Heart left ventricle (tissue), 13 donors: ENCODE data around the gene ICAM3.

Source experiments
- CTCF ChIP-seq, 12 donors: fragments of 200-600 bp; sonication (generic) in 4 of 12; IDR thresholded peaks; one replicate each; pipeline versions ENCODE4 v1.5.0 to v1.8.0; 2018 to 2022; ENCODE audit warnings: antibody characterized with exemption in 12 of 12, mild to moderate bottlenecking in 5 of 12
- POLR2A ChIP-seq, 2 donors: fragments of 450-650 bp; IDR thresholded peaks; one replicate each; pipeline ENCODE4 v1.6.1; 2017; ENCODE audit warnings: antibody characterized with exemption in 2 of 2, mild to moderate bottlenecking in 2 of 2, moderate library complexity in 2 of 2
- donor health status: ischemic (EF 13 %, LVEDD 7.1; RV severe dilation, severe dysfunction).
- donor health status: DM: no; HTN: yes; CAD: no.
- donor health status: DM: no; HTN: no; CAD: no.
- donor health status: ischemic (EF 25% LVEDD 6.9; RV normal size, moderate dysfunction).
- donor health status: ischemic (EF 25% LVEDD 5.7; RV mildly dilated, moderate dysfunction).
- donor health status: ischemic (EF 35%, LVEDD 5.7; RV mildly dilated, moderate dysfunction).
- donor health status: nonischemic (EF 11% LVEDD 7.7; RV severe dilation, severe dysfunction).
- donor health status: DM: yes; HTN: yes; CAD: no.
- donor health status: PGD.
- donor health status: ischemic (EF 29% LVEDD 5.4; RV normal size, mild dysfunction).
- donor health status: nonischemic (EF 23%, LVEDD 6.1; RV moderate dilation, normal function).

- no peak for TF ChIP-seq CTCF (IDR thresholded peaks at IDR 0.05)
- no peak for TF ChIP-seq POLR2A (IDR thresholded peaks at IDR 0.05)
Measured at GRCh38 chr19:10293637-10294367, 45.6 kb downstream of the ICAM3 start.
